H1 (cell line): ENCODE measurements around the gene ARHGAP42. TPM values are rescaled to one million over a fixed set of nuclear protein-coding genes. Genes with fewer than 3 reads are reported as not detected.
"Not testable (repeated sequence)": the region's sequence is repeated elsewhere in the genome, so short reads cannot be mapped to it uniquely, and the experiment has no call there.

ENCODE experiments used
- CTCF ChIA-PET: fragments of 300-600 bp; sonication (Branson Sonifier 250); formaldehyde crosslinking; loops from one replicate; lab custom pipeline; 2021; ENCODE audit not compliant: partially characterized antibody; lab: Charles Lee
- POLR2A ChIA-PET: fragments of 300-600 bp; sonication (Branson Sonifier 250); formaldehyde crosslinking; loops from one replicate; lab custom pipeline; 2021; ENCODE audit warnings: inconsistent platforms; ENCODE audit not compliant: partially characterized antibody; lab: Charles Lee
- DNase-seq, 2 experiments: peaks; one replicate each; pipeline versions ENCODE4 v3.0.0 to v3.0.0-alpha.2; 2010 to 2022; ENCODE audit warnings: low spot score in 2 of 2, low read depth in 1 of 2, mixed read lengths in 1 of 2
- FAIRE-seq: peaks from 2 replicates; lab custom pipeline; 2011; peaks lifted over from hg19 to GRCh38; lab: Jason Lieb, UNC
- H2AFZ ChIP-seq: 2 replicates; pipeline ENCODE4 v1.8.1; 2012; ENCODE audit warnings: low read length, inconsistent platforms
- H2AK5ac ChIP-seq: 2 replicates; pipeline ENCODE4 v1.6.1; 2013; ENCODE audit warnings: low read depth, low read length
- H2BK120ac ChIP-seq: replicated peaks from 2 replicates; pipeline ENCODE3; 2013; ENCODE audit warnings: low read depth, low read length, inconsistent platforms
- H2BK12ac ChIP-seq: 2 replicates; pipeline ENCODE4 v1.6.1; 2013; ENCODE audit warnings: low read depth, low read length
- H2BK15ac ChIP-seq: 2 replicates; pipeline ENCODE4 v1.6.1; 2013; ENCODE audit warnings: low read length
- H2BK20ac ChIP-seq: 2 replicates; pipeline ENCODE4 v1.6.1; 2013; ENCODE audit warnings: low read length
- H2BK5ac ChIP-seq: 2 replicates; pipeline ENCODE4 v1.6.1; 2013; ENCODE audit warnings: low read depth, low read length
- H3K14ac ChIP-seq: 2 replicates; pipeline ENCODE4 v1.6.1; 2013; ENCODE audit warnings: inconsistent platforms; ENCODE audit not compliant: insufficient read length
- H3K18ac ChIP-seq: 2 replicates; pipeline ENCODE4 v1.6.1; 2013; ENCODE audit warnings: low read length; ENCODE audit errors: extremely low read depth
- H3K23ac ChIP-seq: 2 replicates; pipeline ENCODE4 v1.6.1; 2013; ENCODE audit warnings: inconsistent platforms; ENCODE audit not compliant: insufficient read length
- H3K23me2 ChIP-seq: 2 replicates; pipeline ENCODE4 v1.6.1; 2013; ENCODE audit warnings: low read depth, low read length
- H3K27ac ChIP-seq: 2 replicates; pipeline ENCODE4 v1.6.1; 2011; ENCODE audit warnings: low read depth, low read length, inconsistent platforms
- H3K27me3 ChIP-seq, 4 experiments: replicated peaks in 1 of 4; 1 replicate in 1 of 4; 2 replicates in 3 of 4; pipeline versions ENCODE4 v1.6.1 to v1.8.1; 2011 to 2013; ENCODE audit warnings: low read length in 3 of 4, mild to moderate bottlenecking in 3 of 4, inconsistent platforms in 2 of 4, mixed read lengths in 2 of 4, moderate library complexity in 1 of 4; ENCODE audit not compliant: control insufficient read depth in 3 of 4, insufficient read depth in 3 of 4; ENCODE audit errors: extremely low read depth in 1 of 4
- H3K36me3 ChIP-seq, 4 experiments: 2 replicates each; pipeline versions ENCODE4 v1.6.1 to v1.8.1; 2011 to 2013; ENCODE audit warnings: mild to moderate bottlenecking in 4 of 4, low read length in 3 of 4, moderate library complexity in 2 of 4, control low read depth in 1 of 4, inconsistent platforms in 1 of 4; ENCODE audit not compliant: insufficient read depth in 4 of 4, control insufficient read depth in 2 of 4
- H3K4ac ChIP-seq: replicated peaks from 2 replicates; pipeline ENCODE3; 2013; ENCODE audit warnings: low read length, low read depth, mixed read lengths, inconsistent platforms; ENCODE audit not compliant: insufficient read length
- H3K4me1 ChIP-seq, 4 experiments: replicated peaks in 1 of 4; 1 replicate in 1 of 4; 2 replicates in 3 of 4; pipeline versions ENCODE4 v1.6.1 to v1.8.1; 2011 to 2013; ENCODE audit warnings: low read length in 3 of 4, inconsistent platforms in 2 of 4, mixed read lengths in 1 of 4; ENCODE audit not compliant: insufficient read depth in 4 of 4, control insufficient read depth in 3 of 4
- H3K4me2 ChIP-seq, 2 experiments: 2 replicates each; pipeline versions ENCODE4 v1.6.1 to v1.8.1; 2011 to 2013; ENCODE audit warnings: low read depth in 2 of 2, low read length in 2 of 2, control low read depth in 1 of 2, inconsistent platforms in 1 of 2, mild to moderate bottlenecking in 1 of 2; ENCODE audit not compliant: insufficient read depth in 1 of 2
- H3K4me3 ChIP-seq, 4 experiments: fragments of 200-600, 300-600 bp in 1 of 4; sonication (generic), shearing (Covaris generic), sonication (Bioruptor Twin) in 1 of 4; 2 replicates each; pipeline versions ENCODE4 v1.5.1 to v1.8.1; 2011 to 2016; ENCODE audit warnings: low read length in 4 of 4, low read depth in 3 of 4, control low read depth in 2 of 4, inconsistent platforms in 2 of 4, mild to moderate bottlenecking in 2 of 4, mixed read lengths in 1 of 4, moderate library complexity in 1 of 4; ENCODE audit not compliant: insufficient read depth in 2 of 4; ENCODE audit errors: extremely low read depth in 1 of 4
- H3K56ac ChIP-seq: replicated peaks from 2 replicates; pipeline ENCODE3; 2013; ENCODE audit warnings: low read depth, mild to moderate bottlenecking, mixed read lengths, low read length, inconsistent platforms; ENCODE audit not compliant: insufficient read length
- H3K79me1 ChIP-seq: 2 replicates; pipeline ENCODE4 v1.6.1; 2013; ENCODE audit warnings: low read depth, low read length, control low read depth
- H3K79me2 ChIP-seq, 2 experiments: 2 replicates each; pipeline versions ENCODE4 v1.6.1 to v1.8.1; 2012 to 2013; ENCODE audit warnings: low read length in 2 of 2, mild to moderate bottlenecking in 2 of 2, inconsistent platforms in 1 of 2; ENCODE audit not compliant: insufficient read depth in 2 of 2, control insufficient read depth in 1 of 2
- H3K9ac ChIP-seq, 4 experiments: replicated peaks in 1 of 4; 1 replicate in 1 of 4; 2 replicates in 3 of 4; pipeline versions ENCODE4 v1.6.1 to v1.8.1; 2011 to 2013; ENCODE audit warnings: low read depth in 3 of 4, low read length in 3 of 4, control low read depth in 2 of 4, mild to moderate bottlenecking in 2 of 4, moderate library complexity in 2 of 4, inconsistent platforms in 1 of 4; ENCODE audit errors: extremely low read depth in 1 of 4
- H3K9me3 ChIP-seq, 2 experiments: 2 replicates each; pipeline versions ENCODE4 v1.6.1 to v1.8.1; 2012 to 2013; ENCODE audit warnings: mild to moderate bottlenecking in 2 of 2, moderate library complexity in 2 of 2, control low read depth in 1 of 2, inconsistent platforms in 1 of 2, low read depth in 1 of 2, low read length in 1 of 2, mixed read lengths in 1 of 2; ENCODE audit not compliant: insufficient read depth in 2 of 2
- H4K20me1 ChIP-seq, 2 experiments: replicated peaks in 1 of 2; 2 replicates each; pipeline versions ENCODE3 to v1.8.1; 2011 to 2013; ENCODE audit warnings: inconsistent platforms in 2 of 2, low read length in 2 of 2, mild to moderate bottlenecking in 1 of 2; ENCODE audit not compliant: insufficient read depth in 2 of 2, control insufficient read depth in 1 of 2
- H4K5ac ChIP-seq: 2 replicates; pipeline ENCODE4 v1.6.1; 2013; ENCODE audit warnings: low read length, low read depth, mixed read lengths, inconsistent platforms; ENCODE audit not compliant: insufficient read length
- H4K8ac ChIP-seq: 2 replicates; pipeline ENCODE4 v1.8.0; 2013; ENCODE audit warnings: mild to moderate bottlenecking, moderate library complexity, low read length, inconsistent platforms; ENCODE audit not compliant: insufficient read depth; ENCODE audit errors: extremely low read depth
- H4K91ac ChIP-seq: replicated peaks from 2 replicates; pipeline ENCODE3; 2013; ENCODE audit warnings: low read length, mixed read lengths, inconsistent platforms; ENCODE audit not compliant: insufficient read length
- WGBS, 2 experiments: shearing (Covaris generic) in 1 of 2; methylation state at CpG; one replicate each; pipeline versions ENCODE4 v1.1.6 to v1.1.7; 2013 to 2015; ENCODE audit warnings: low lambda C conversion rate in 2 of 2, mixed read lengths in 2 of 2, inconsistent platforms in 1 of 2, low coverage in 1 of 2, missing lambda C conversion rate in 1 of 2; ENCODE audit not compliant: insufficient replicate concordance in 2 of 2, insufficient coverage in 1 of 2, insufficient read length in 1 of 2; ENCODE audit errors: extremely low coverage in 1 of 2, missing lambda C conversion rate in 1 of 2; 5-methylcytosine and 5-hydroxymethylcytosine counted together
- polyA plus RNA-seq, 7 experiments: library from polyadenylated mRNA; depleted of rRNA in 3 of 7; stranded (reverse) in 5 of 7; unstranded in 2 of 7; fragments of >200 nt in 5 of 7; fragments of 200-250 nt in 2 of 7; gene quantifications; 1 replicate in 5 of 7; 2 replicates in 1 of 7; 4 replicates in 1 of 7; pipeline versions ENCODE4 v1.2.1 to v1.2.3, GENCODE V29; 2011 to 2013; ENCODE audit warnings: missing spikeins in 2 of 7, mixed read lengths in 2 of 7
- total RNA-seq: library from RNA; stranded (reverse); fragmentation: NEBNext Ultra II Directional; extraction: Animal tissue kit (Norgen Biotek cat#: 25700); gene quantifications from 2 replicates; pipeline ENCODE4 v1.2.1, GENCODE V29; 2021

ARHGAP42 gene
- total and polyA plus RNA-seq, 2 of the 8 experiments (the other 6 are each of a cell fraction or from before 2014, with no cell fraction given): 22.2 to 33.5 TPM

GRCh38 chr11:100666816-100667215, 20.3 kb upstream of the ARHGAP42 start:
- H3K4me1 ChIP-seq, H3K14ac ChIP-seq, H3K4me3 ChIP-seq, H4K8ac ChIP-seq, H3K56ac ChIP-seq, H2BK120ac ChIP-seq, H3K36me3 ChIP-seq, H2AK5ac ChIP-seq, H2BK20ac ChIP-seq, H3K4me2 ChIP-seq, H3K4ac ChIP-seq, H3K27ac ChIP-seq, H2AFZ ChIP-seq, H3K18ac ChIP-seq, H4K91ac ChIP-seq, H3K9me3 ChIP-seq, H3K79me2 ChIP-seq, POLR2A ChIA-PET, FAIRE-seq, DNase-seq, H3K79me1 ChIP-seq, H4K5ac ChIP-seq, H2BK12ac ChIP-seq, H3K9ac ChIP-seq, H3K23ac ChIP-seq, H2BK5ac ChIP-seq, H2BK15ac ChIP-seq, H4K20me1 ChIP-seq, H3K23me2 ChIP-seq, H3K27me3 ChIP-seq: not testable (repeated sequence)
- CTCF ChIA-PET: interaction anchor here (0.7 kb wide), 1 partner anchor 47 kb away, joined by 3 read pairs; no protein-coding TSS in a partner anchor
- WGBS, 2 experiments: 92% methylated on average over 3 of the region's 3 CpGs; no CpG with 5 or more reads in 1 of the 2 experiments
